Adrenal gland (tissue), 5 donors: ENCODE measurements around the gene CDC42SE1.

Experiments
- POLR2A ChIP-seq, 2 donors: fragments of 450-650 bp; IDR thresholded peaks; one replicate each; pipeline ENCODE4 v1.6.1; 2017; ENCODE audit warnings: antibody characterized with exemption in 2 of 2, mild to moderate bottlenecking in 2 of 2, moderate library complexity in 1 of 2
- TF ChIP-seq, protein P1 (sequence below), 6 experiments: fragments of 450-650 bp in 4 of 6; fragments of 200-600 bp in 2 of 6; sonication (generic) in 1 of 6; IDR thresholded peaks; 1 replicate in 5 of 6; 2 replicates in 1 of 6; pipeline versions ENCODE4 v1.5.1 to v1.8.0; 2016 to 2021; ENCODE audit warnings: antibody characterized with exemption in 6 of 6, mild to moderate bottlenecking in 2 of 6, moderate library complexity in 1 of 6
- donor health status: DM: no; HTN: no; CAD: no.

DNA sequence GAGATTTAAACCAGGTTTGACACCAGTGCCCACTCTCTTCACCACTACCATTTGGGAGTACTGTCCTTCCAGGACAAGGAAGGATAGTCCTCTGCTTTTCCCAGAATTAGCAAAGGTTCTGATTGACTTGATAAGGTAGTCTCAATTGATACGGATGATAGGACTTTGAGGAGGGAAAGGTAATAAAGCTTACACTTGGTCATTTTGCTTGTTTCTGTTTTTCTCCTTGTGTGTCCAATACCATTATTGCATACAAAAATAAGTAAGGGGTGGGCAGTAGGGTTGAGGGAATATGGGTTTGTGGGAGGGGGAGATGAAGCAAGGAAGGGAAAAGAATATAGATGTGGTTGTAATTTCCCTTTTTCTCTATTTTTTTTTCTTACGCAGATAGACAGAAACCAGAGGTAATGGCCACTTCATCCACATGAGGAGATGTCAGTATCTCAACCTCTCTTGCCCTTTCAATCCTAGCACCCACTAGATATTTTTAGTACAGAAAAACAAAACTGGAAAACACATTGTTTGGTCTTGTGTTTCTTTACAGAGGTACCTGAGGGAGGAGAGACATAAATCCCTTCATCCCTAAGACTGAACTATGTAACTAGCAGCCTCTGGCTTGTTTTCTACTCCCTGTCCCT, 9.3 kb downstream of the CDC42SE1 start:
- TF ChIP-seq, protein P1, sequence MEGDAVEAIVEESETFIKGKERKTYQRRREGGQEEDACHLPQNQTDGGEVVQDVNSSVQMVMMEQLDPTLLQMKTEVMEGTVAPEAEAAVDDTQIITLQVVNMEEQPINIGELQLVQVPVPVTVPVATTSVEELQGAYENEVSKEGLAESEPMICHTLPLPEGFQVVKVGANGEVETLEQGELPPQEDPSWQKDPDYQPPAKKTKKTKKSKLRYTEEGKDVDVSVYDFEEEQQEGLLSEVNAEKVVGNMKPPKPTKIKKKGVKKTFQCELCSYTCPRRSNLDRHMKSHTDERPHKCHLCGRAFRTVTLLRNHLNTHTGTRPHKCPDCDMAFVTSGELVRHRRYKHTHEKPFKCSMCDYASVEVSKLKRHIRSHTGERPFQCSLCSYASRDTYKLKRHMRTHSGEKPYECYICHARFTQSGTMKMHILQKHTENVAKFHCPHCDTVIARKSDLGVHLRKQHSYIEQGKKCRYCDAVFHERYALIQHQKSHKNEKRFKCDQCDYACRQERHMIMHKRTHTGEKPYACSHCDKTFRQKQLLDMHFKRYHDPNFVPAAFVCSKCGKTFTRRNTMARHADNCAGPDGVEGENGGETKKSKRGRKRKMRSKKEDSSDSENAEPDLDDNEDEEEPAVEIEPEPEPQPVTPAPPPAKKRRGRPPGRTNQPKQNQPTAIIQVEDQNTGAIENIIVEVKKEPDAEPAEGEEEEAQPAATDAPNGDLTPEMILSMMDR (IDR thresholded peaks at IDR 0.05), result no peak
- no peak for TF ChIP-seq POLR2A (IDR thresholded peaks at IDR 0.05)
